Measurements from ENCODE around the gene SMIM12.

DNA sequence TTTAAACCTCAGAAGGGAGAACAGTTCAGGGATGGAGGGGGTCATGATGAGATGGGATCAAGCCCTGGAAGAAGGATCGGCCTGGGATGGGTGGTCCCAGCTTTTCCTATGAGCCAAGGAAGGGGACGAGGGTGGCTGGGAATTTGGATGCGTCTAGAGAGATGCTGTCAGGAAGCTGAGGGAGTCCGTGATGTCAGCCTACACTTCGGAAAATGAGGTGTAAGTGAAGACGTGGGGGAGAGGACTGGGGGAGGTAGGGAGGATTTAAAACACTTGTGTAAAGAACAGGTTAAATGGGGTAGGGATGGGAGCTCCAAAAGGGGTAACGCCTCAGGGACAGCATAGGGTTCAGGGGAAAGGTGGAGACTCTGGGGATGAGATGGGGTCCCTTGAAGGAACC is 42.4 kb upstream of the SMIM12 start:
- no peak for TF ChIP-seq CTCF (IDR thresholded peaks at IDR 0.05; ENCODE audit: low read depth, low read length, missing input control)
- no peak for TF ChIP-seq JUND (IDR thresholded peaks at IDR 0.05)
- TF ChIP-seq GABPA (IDR thresholded peaks at IDR 0.05 in 1 of 2, conservative IDR thresholded peaks at IDR 0.05 in 1 of 2), result no peak
